GM18868 (cell line): ENCODE measurements around the gene CORIN.

ENCODE experiments used
- ATAC-seq: cut with Tn5 transposase; IDR thresholded peaks from one replicate; pipeline ENCODE4 v1.9.1; 2021; ENCODE audit warnings: mild to moderate bottlenecking, moderate library complexity; ENCODE audit not compliant: unreplicated experiment

CORIN gene

DNA sequence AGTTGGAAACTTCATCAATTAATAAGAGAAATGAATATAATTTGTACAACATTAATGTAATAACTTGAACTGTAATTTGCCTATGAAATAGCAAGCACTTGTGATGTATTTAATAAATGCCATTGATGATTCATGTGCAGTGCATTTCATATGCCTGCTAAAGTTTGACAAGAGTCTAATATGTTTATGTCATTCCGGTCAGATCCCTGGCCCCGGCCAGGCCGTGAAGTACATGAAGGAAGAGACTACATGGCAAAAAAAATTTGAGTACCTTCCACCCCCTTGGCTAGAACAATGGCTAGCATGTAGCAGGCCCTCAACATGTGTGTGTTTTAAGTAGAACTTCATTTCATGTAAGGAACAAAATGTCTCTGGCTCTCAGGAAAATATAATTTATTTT lies 191.5 kb downstream of the CORIN start:
- no peak for ATAC-seq

GRCh38 chr4:47643845-47644244 lies 194.0 kb downstream of the CORIN start:
- no peak for ATAC-seq

- ATAC-seq = no peak
Observed at GRCh38 chr4:47642985-47643760, 194.7 kb downstream of the CORIN start.

DNA sequence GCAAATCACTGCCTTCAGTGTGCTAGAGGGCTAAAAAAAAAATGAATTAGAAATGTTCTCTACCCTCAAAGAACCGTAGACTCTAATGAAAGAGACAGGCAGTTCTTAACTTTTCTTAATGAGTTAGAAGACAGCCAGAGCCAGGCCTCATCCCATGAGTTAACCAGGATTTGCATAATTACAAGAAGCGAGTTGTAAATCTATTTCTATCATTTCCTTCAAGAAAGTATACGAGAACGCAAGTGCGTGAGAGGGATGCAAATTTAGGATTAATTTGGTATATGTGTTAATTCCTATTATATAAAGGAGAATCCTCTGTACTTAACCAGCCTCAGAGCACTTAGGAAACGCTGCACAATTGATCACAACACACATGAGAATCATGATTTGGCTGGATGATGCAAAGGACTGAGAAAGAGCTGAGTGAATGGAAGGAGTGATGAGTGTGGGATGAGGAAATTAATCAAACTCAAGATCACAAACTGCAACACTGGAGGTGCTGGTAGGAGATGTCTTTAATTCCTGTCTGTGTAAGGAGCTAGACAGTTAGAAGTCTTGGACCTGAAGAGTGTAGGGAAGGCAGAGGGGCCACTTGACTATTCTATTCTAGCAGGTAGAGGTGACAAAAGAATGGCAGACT lies 195.6 kb downstream of the CORIN start:
- no peak for ATAC-seq

DNA sequence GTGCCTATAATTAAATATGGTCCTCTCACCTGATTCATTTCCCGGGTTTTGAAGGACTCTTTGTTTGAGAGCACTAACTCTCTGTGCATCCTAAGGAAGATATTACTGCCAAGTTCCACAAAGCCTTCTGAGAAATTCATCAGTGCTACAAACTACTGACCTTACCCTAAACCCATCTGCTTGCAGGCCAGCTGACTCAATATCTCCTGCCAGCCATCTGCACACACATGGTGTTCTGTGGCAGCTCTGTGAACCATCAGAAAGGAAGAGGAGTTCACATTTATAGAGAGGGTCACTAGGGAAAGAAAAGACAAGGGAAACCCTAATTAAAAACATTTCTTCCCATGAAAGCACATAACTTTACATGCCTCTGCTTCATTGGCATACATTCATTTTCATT lies 196.1 kb downstream of the CORIN start:
- ATAC-seq = no peak

- no peak for ATAC-seq
Observed at GRCh38 chr4:47640911-47641310, 197.0 kb downstream of the CORIN start.

DNA sequence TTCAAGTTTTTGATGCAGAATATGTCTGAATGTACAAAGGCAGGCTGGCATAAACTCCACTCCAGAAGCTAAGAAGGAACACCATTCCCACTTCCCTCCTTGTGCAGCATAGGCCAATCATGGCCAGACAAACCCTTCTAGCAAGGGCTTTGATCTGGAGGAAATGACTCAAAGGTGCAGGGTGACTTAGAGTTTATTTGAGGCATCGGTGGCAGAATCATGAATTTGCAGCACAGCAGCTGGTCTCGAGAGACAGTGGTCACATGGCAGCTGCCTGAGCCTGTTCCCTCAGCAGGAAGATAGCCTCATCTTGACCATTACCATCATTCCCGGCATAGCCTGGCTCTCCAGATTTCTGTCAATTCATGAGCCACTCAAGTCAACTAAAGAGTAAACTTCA lies 198.3 kb downstream of the CORIN start:
- ATAC-seq = no peak

DNA sequence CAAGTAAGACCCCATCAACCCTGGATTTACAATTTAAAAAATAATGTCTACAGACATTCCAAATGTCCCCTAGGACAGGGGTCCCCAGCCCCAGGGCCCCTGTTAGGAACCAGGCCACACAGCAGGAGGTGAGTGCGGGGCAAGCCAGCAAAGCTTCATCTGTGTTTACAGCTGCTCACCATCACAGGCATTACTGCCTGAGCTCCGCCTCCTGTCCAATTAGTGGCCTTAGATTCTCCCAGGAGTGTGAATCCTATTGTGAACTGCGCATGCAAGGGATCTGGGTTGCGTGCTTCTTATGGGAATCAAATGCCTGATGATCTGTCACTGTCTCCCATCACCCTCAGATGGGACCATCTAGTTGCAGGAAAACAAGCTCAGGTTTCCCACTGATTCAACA lies 206.7 kb downstream of the CORIN start:
- no peak for ATAC-seq

GRCh38 chr4:47624031-47624441 lies 213.8 kb downstream of the CORIN start:
- ATAC-seq = no peak

DNA sequence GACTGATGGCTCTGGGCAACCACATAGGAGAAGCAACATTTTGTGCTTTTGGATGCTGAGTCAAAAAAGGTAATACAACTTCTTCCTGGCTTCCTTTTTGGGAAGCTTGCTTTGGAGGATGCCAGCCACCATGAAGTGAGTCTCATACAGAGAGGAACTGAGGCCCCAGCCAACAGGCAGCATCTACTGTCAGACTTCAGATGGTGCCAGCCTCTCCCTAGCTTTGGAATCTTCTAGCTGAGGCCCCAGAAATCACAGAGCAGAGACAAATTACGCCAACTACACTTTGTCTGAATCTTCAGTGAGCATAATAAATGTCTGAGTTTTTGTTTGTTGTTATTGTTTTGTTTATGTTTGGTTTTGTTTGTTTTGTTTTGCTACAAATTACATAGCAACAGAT lies 216.7 kb downstream of the CORIN start:
- no peak for ATAC-seq

DNA sequence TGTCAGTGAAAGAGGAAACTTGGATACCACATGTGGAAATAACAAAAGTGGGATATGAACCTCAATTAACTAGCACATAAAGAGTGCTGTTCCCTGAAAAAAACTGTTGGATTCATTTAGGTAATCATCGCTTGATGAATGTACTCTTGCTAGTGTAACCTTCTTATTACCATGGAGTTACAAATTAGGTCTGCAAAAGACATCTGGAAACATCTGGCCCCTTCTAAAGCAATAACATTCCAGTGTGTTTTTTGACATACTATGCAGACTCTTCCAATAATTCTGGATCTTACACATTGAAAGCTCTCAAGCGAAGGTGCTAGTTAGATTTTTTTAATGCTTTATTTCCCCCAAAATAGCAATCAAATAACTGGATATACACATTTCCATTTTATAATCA lies 218.2 kb downstream of the CORIN start:
- ATAC-seq = no peak

- peak; percentile 97 for ATAC-seq
Observed at GRCh38 chr4:47617607-47618006, 220.3 kb downstream of the CORIN start.

- ATAC-seq = no peak
Observed at GRCh38 chr4:47615385-47615784, 222.5 kb downstream of the CORIN start.

GRCh38 chr4:47612116-47613023 lies 225.5 kb downstream of the CORIN start:
- no peak for ATAC-seq

- no peak for ATAC-seq
Observed at GRCh38 chr4:47606482-47606881, 231.4 kb downstream of the CORIN start.

- no peak for ATAC-seq
Observed at GRCh38 chr4:47598896-47599295, 239.0 kb downstream of the CORIN start.

DNA sequence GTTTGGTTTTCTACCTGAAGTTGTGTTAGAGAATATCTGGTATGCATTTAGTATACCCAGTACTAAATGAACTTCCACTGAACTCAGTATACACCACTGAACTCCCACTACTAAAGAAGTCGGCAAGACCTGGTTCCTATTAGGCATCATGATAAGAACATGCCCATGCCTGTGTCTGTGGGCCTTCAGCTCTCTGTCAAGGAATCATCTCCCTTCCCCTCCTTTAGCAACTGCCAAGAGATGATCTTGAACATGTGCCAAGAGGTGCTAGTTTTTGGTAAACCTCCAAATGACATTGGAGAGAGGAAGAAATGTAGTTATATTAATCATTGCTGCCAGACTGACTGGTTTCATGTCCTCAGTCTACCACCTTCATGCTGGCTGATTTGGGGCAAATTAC lies 239.5 kb downstream of the CORIN start:
- no peak for ATAC-seq

GRCh38 chr4:47597696-47598095 lies 240.2 kb downstream of the CORIN start:
- ATAC-seq = no peak

DNA sequence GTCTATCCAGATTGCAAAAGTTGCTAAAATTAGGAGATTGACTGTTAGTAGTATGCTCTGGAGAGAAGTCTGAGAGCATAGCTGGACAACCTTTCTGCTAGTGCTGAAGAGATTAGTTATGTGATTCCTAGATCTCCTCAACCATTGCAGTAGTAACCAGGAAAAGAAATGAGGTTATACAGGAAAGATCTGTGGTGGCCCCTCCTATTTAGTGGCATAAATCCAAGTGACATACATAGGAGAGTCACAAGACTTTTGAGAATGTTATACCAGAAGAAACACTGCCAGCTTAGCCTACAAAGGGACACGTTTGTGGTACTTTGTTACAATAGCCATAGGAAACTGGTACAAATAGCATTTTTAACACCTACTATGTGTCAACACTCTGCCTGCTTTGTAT lies 247.5 kb downstream of the CORIN start:
- ATAC-seq = no peak

DNA sequence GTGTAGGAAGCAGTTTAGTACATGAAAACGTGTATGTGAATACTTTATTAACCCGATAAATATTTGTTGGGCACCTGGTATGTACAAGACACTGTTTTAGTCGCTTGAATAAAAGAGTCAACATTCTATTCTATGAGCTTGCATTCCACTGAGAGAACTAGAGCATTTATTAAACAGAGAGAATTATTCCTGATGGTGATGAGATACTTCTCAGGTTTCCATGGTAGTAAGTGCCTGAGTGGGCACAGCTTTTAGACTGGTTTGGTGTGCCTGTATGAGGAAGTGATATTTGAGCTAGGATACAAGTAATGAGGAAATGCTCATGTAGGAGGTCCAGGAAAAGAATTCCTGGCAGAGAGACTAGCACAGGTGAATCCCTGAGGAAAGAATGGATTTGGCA lies 258.6 kb downstream of the CORIN start:
- no peak for ATAC-seq

DNA sequence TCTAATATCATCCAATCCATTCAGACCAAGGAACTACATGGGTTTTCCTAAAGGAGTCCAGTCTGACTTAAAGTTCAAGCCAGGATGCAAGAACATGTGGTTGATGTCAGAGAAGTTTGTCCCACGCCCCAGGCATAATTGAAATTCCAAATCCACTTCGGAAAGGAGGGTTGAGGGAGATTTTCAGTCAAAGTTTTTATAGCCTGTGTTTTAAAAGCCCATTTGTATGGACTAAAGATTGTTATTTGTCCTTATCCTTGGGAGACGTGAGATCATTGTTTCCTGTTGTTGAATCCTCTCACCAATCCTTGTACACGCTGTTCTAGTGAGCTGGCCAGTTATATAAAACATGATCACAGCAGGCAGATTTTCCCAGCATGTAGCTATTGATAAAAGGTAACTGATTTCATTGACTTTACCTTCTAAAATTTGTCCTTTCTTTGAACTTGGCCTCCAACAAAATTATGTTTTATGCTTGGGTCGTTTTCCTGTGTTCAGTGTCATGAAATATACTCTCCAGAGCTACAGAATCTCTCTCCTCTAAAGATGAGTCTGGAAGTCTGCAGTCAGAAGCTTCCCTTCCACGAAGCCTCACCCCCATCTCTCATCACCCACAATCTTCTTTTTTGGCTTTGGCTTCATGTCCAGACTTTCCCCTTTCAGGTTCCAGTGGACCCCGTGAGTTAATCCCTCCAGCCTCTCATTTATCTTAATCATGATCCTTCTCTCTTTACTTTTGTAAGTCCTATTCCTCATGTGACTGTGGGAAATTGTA lies 259.9 kb downstream of the CORIN start:
- no peak for ATAC-seq
